Activated T-cell treated with anti-CD3 and anti-CD28 coated beads for 48 hours (primary cell): ENCODE results near the gene CACNG7.
A peak's percentile ranks its signal among the peaks of the same experiment; 100 is the strongest.

ENCODE experiments used
- DNase-seq: peaks from one replicate; pipeline ENCODE4 v3.0.0-alpha.2; 2020; ENCODE audit warnings: low read depth

CACNG7 gene

DNA sequence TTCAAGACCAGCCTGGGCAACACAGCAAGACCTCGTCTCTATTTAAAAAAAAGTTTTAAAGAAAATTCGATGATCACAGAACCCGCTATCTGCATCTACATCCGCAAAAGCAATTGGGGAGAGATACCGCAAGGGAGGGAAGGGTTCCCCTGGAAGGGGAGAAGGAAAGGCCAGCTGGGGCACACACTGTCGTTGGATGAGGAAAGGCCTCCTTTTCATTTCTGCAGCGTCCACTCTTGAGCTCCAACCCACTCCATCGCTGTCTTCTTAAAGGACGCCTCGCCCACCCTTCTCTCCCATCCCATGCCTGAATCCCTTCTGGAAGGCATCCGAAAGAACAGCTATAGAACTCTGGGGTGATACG lies 30.3 kb upstream of the CACNG7 start:
- DNase-seq = no peak

GRCh38 chr19:53879140-53880081 lies 29.7 kb upstream of the CACNG7 start:
- peak; percentile 84 for DNase-seq

DNA sequence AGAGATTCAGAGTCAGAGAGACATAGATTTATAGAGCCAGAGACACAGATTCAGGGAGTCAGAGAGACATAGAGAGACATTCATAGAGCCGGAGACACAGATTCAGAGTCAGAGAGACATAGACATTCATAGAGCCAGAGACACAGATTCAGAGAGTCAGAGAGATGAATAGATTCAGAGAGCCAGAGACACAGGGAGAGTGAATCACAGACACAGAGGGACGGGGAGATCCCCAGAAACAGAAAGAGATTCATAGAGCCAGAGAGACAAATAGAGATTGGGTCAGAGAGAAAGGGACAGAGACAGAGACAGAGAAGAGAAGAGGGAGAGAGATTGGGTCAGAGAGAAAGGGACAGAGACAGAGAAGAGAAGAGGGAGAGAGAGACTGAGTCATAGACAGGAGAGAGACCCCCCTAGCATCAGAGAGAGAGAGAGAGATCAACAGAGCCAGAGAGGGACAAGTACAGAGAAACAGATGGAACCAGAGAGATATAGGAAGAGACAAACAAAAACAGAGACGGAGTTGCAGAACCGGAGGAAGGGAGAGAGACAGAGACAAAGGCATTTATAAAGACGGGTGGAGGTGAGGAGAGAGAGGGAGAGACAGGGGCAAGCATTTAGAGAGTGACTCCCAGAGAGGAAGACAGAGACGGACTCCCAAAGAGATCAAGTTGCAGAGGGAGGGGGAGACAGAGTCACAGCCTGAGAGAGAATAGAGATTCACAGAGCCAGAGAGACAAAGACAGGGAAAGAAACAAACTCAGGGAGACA lies 28.2 kb upstream of the CACNG7 start:
- DNase-seq = no peak

DNA sequence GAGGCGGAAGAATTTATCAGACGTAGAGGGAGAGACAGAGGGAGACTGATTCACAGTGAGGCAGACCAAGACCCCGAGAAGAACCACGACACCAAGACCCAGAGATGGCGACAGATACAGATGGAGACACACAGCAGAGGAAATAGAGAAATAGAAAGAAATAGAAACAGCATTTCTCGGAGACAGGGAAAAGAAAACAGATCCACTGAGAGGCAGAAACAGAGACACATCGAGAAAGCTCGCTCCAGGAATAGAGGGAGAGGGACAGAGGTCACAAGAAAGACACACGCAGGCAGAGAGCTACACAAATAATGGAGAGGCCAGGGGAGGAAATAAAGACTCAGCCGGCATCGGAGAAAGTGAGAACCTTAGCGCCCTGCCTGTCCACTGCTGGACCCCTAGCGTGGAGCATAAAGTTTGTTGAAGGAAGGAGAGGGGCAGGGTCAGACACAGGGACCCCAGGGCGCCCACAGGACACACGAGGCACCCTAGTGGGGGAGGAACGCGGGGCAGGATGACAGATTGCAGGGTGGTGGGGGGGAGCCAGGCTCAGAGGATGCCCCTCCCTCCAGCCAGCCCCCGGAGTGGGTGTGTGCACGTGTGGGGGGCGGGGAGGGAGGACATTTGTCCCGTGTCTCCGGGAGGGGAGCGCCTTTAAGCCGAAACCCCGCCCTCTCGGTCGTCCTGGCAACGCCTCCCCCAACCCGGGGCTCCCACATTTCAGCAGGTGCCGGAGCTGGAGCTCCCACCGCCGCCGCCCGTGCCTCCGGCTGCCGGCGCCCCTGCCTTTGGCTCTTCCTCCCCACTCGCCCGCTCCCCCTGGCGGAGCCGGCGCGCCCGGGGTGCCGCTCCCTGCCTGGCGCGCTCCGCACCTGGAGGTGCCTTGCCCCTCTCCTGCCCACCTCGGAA lies 27.3 kb upstream of the CACNG7 start, which contains the start of gene PRKCG:
PRKCG (plus strand) TSS at position 716 of the 909 bp plus-strand sequence. CDS start 298 bp downstream, outside the sequence.
- no peak for DNase-seq

- no peak for DNase-seq
These were observed 26.6 kb upstream of the CACNG7 start for GRCh38 chr19:53882391-53883050.

DNA sequence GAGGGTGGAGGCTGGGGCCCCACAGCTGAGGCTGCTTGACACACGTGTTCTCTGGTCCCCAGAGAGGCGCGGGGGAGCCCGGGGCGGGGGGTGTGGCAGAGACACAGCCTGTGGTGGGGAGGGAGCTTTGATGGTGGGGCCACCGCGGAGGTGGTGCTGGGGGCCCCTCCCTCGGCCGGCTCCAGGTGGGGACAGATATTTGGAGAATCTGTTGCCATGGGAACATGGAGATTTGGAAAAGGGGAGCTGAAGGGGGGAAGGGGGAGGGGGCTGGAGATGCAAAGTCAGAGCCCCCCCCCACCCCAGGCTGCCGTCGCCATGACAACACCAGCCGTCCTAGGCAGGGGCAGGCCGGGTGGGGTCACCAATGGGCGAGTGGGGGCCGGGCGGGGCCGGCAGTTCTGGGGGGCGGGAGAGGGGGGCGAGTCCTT lies 25.8 kb upstream of the CACNG7 start:
- no peak for DNase-seq

DNA sequence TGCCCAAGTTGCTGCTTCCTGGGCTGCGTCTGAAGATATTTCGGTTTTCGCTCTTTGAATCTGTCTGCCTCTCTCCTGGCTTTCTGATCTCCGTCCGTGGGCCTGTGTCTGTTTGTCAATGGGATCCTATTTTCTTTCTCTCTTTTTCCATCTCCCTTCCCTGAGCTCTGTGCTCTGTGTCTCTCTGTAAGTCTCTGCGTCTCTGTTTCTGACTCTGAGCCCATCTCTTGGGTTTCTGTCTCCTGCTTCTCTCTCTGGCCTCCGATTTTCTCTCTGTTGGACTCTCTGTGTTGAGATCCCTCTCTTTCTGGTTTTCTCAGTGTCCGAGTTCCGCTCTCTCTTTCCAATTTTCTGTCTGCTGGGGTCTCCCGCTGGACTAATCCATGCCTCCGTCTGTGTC lies 25.3 kb upstream of the CACNG7 start:
- DNase-seq = no peak

DNA sequence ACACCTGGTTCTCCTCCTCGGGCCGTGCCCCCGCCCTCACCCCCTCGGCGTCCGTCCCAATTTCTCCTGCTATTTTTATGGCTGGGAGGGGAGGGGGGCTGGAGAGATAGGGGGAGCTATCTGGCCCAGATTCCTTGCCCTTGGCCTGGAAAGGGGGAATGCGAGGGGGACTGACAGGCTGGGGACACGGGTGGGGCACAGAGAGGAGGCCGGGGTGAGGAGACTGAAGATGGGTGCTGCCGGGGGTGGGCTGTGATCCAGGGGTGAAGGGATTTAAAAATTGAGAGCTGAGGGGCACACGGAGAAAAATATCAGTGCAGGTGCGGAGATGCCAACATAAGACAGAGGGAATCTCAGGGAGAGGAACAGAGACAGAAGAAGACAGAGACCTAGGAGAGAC lies 24.8 kb upstream of the CACNG7 start:
- no peak for DNase-seq

- DNase-seq = no peak
These were observed 24.0 kb upstream of the CACNG7 start for GRCh38 chr19:53885036-53885435.

GRCh38 chr19:53892301-53892980 lies 16.6 kb upstream of the CACNG7 start:
- no peak for DNase-seq

GRCh38 chr19:53892981-53893325 lies 16.1 kb upstream of the CACNG7 start:
- DNase-seq = no peak

GRCh38 chr19:53894707-53895106 lies 14.4 kb upstream of the CACNG7 start:
- no peak for DNase-seq

GRCh38 chr19:53896682-53897081 lies 12.4 kb upstream of the CACNG7 start:
- DNase-seq = no peak

- DNase-seq = no peak
These were observed 11.6 kb upstream of the CACNG7 start for GRCh38 chr19:53897459-53897858.

DNA sequence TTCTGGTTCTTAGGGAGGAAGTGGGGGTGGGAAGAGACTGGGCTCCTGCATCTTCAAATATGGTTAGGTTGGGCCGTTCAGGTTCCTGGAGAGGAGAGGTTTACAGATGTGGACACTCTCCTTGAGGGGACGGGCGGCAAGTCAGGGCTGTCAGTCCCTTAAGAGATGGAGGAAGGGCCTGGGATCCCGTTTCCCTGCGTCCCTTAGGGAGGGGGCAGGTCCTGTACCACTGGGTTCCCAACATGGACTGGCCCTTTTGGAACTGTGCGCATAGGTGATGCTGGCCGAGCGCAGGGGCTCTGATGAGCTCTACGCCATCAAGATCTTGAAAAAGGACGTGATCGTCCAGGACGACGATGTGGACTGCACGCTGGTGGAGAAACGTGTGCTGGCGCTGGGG lies 10.9 kb upstream of the CACNG7 start:
- DNase-seq = no peak

DNA sequence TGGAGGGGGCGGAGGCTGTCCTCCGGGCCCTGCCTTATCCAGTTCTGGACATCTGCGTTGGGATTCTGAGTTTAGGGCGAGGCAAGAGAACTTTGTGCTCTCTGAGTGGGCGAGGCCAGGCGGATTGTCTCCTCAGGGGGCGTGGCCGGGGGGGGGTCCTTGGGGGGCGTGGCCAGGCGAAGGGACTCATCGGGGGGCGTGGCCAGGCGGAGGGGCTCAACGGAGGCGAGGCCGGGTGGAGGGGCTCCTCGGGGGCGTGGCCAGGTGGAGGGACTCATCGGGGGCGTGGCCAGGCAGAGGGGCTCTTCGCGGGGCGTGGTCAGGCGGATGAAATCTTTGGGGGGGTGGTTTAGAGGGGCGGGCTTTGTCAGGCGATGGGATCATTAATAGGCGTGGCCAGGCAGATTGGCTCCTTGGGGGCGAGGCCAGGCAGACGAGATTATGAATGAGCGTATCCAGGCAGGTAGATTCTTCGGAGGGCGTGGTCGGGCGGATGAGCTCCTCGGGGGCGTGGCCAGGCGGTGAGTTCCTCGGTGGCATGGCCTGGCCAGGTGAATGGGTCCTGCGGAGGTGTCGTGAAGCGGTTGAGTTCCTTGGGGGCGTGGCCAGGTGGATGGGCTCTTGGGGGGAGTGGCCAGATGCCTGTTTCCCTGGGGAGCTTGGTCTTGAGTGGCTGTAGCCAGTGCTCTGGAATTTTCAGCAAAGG lies 10.3 kb upstream of the CACNG7 start:
- DNase-seq = no peak

GRCh38 chr19:53900191-53900860 lies 8.8 kb upstream of the CACNG7 start:
- DNase-seq = no peak

DNA sequence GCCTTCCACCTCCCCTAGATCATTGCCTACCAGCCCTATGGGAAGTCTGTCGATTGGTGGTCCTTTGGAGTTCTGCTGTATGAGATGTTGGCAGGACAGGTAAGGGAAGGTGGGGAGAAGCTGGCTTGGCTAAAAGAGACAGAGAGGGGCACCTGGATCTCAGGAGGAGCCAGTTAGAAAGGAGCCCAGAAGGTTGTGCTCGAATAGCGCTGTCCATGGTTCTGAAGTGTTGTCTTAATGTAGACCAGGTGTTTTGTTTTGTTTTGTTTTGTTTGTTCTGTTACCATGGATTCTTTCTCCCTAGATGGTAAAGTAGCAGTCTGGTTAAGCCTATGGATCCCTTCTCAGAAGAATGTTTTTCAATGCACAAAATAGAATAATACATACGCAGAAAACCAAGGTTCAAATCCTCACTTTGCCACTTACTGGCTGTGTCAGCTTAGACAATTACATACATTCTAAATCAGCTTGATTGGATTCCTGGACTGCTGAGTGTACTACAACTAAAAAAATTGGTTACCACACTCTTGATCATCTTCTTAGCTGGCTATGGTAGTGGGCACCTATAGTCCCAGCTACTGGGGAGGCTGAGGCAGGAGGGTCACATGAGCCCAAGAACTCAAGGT lies 5.9 kb upstream of the CACNG7 start:
- DNase-seq = no peak

DNA sequence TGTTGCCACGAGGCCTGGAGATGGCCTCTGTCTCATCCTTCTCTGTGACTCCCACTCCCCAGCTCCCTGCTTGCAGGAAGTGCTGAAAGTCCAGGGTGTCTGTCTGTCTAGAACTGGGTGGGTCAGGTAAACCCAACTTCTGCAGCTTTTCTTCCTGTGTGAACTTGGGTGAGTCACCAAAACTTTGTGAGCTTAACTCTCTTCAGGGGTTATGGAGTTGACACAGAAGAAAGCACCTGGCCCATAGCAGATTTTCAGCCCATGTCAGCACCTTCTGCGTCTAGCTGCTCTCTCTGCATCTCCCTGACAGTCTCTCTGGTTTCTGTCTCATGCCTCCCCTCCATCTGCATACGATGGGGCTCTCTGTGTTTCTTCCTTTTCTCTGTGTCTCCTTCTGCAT lies 4.2 kb upstream of the CACNG7 start:
- no peak for DNase-seq
